ENCODE results near the gene BZW1. TPM values are rescaled to one million over a fixed set of nuclear protein-coding genes. Genes with fewer than 3 reads are reported as not detected.

The BZW1 gene
- total RNA-seq, 3 donors from 2014 or later (not counting 1 experiment from before 2014, with no cell fraction given) = 393 to 417 (median 411) TPM

- Histone ChIP-seq H3K36me3 (ENCODE audit: control insufficient read depth, insufficient read depth, low read length) (no peaks in the 10 kb centered on the region), H3K4me3 (ENCODE audit: low read length) (no peak overlapping the region), H3K27me3 (ENCODE audit: control insufficient read depth, insufficient read depth, low read length) (no peaks in the 10 kb centered on the region), H3K4me1 (ENCODE audit: control insufficient read depth, insufficient read depth, low read length) (no peaks in the 10 kb centered on the region), H3K27ac (ENCODE audit: low read length) (no peak overlapping the region), H3K9me3 (ENCODE audit: control insufficient read depth, insufficient read depth, low read length) (no peaks in the 10 kb centered on the region)
- Mint-ChIP-seq H3K4me1 (no peaks in the 10 kb centered on the region), H3K4me3 (no peak overlapping the region), H3K27me3 (ENCODE audit: low read depth in 2 of 2) (peaks cover 12 to 15% of the 10 kb centered on the region in 2 donors), H3K36me3 (no peaks in the 10 kb centered on the region), H3K9me3 (no peaks in the 10 kb centered on the region), H3K27ac (no peak overlapping the region)
- no peak for DNase-seq
- intact Hi-C loops (cut with micrococcal nuclease) = no loop called here
- ATAC-seq = no peak
- no peak for TF ChIP-seq CTCF (IDR thresholded peaks at IDR 0.05)
- WGBS (ENCODE audit: insufficient coverage) = 92% methylated on average over 15 of the region's 16 CpGs
These were observed 24.2 kb upstream of the BZW1 start for GRCh38 chr2:200787351-200788120.

GRCh38 chr2:200788121-200788718 is 23.5 kb upstream of the BZW1 start:
- Mint-ChIP-seq H3K27me3 (ENCODE audit: low read depth in 2 of 2) (peaks cover 12 to 15% of the 10 kb centered on the region in 2 donors), H3K27ac (no peak overlapping the region), H3K4me1 (no peaks in the 10 kb centered on the region), H3K36me3 (no peaks in the 10 kb centered on the region), H3K9me3 (no peaks in the 10 kb centered on the region), H3K4me3 (no peak overlapping the region)
- Histone ChIP-seq H3K9me3 (ENCODE audit: control insufficient read depth, insufficient read depth, low read length) (no peaks in the 10 kb centered on the region), H3K27ac (ENCODE audit: low read length) (no peak overlapping the region), H3K4me1 (ENCODE audit: control insufficient read depth, insufficient read depth, low read length) (no peaks in the 10 kb centered on the region), H3K36me3 (ENCODE audit: control insufficient read depth, insufficient read depth, low read length) (no peaks in the 10 kb centered on the region), H3K27me3 (ENCODE audit: control insufficient read depth, insufficient read depth, low read length) (no peaks in the 10 kb centered on the region), H3K4me3 (ENCODE audit: low read length) (no peak overlapping the region)
- intact Hi-C loops (cut with micrococcal nuclease) = no loop called here
- WGBS (ENCODE audit: insufficient coverage) = 99% methylated on average over 5 of the region's 6 CpGs
- no peak for TF ChIP-seq CTCF (IDR thresholded peaks at IDR 0.05)
- DNase-seq (no peak), ATAC-seq (no peak)

GRCh38 chr2:200790185-200790584 is 21.5 kb upstream of the BZW1 start:
- Mint-ChIP-seq H3K4me3 (no peak overlapping the region), H3K9me3 (no peaks in the 10 kb centered on the region), H3K4me1 (no peaks in the 10 kb centered on the region), H3K27me3 (ENCODE audit: low read depth in 2 of 2) (peaks cover 8 to 15% of the 10 kb centered on the region in 2 donors), H3K36me3 (no peaks in the 10 kb centered on the region), H3K27ac (no peak overlapping the region)
- no peak for DNase-seq
- intact Hi-C loops (cut with micrococcal nuclease) = no loop called here
- 90% methylated on average over 1 of the region's 1 CpG for WGBS (ENCODE audit: insufficient coverage)
- H3K36me3 ChIP-seq (ENCODE audit: control insufficient read depth, insufficient read depth, low read length) = no peaks in the 10 kb centered on the region
- TF ChIP-seq CTCF (IDR thresholded peaks at IDR 0.05) = no peak
- no peaks in the 10 kb centered on the region for H3K9me3 ChIP-seq (ENCODE audit: control insufficient read depth, insufficient read depth, low read length)
- H3K4me1 ChIP-seq (ENCODE audit: control insufficient read depth, insufficient read depth, low read length) = no peaks in the 10 kb centered on the region
- H3K27me3 ChIP-seq (ENCODE audit: control insufficient read depth, insufficient read depth, low read length) = no peaks in the 10 kb centered on the region
- no peak for ATAC-seq
- H3K4me3 ChIP-seq (ENCODE audit: low read length) = no peak overlapping the region
- no peak overlapping the region for H3K27ac ChIP-seq (ENCODE audit: low read length)

All from natural killer cell (primary cell).